H1 (cell line): Measurements from ENCODE around the gene POLN.

Experiments used
- BRCA1 ChIP-seq: IDR thresholded peaks from 2 replicates; pipeline ENCODE4 v1.6.1; 2012; ENCODE audit warnings: low read depth, low read length, improper control_type of control experiment
- CREB1 ChIP-seq: IDR thresholded peaks from 2 replicates; pipeline ENCODE4 v1.6.1; 2012; ENCODE audit warnings: inconsistent platforms
- CTCF ChIP-seq, 3 experiments: IDR thresholded peaks; 1 replicate in 2 of 3; 2 replicates in 1 of 3; pipeline versions ENCODE4 v1.5.1 to v1.6.1; 2011; ENCODE audit warnings: low read length in 3 of 3, mild to moderate bottlenecking in 3 of 3, inconsistent platforms in 2 of 3, low read depth in 1 of 3, moderate library complexity in 1 of 3; ENCODE audit not compliant: insufficient read depth in 1 of 3; ENCODE audit errors: control extremely low read depth in 1 of 3
- EZH2 ChIP-seq: fragments of 200-600 bp; sonication (generic); IDR thresholded peaks from 2 replicates; pipeline ENCODE4 v1.7.1; 2012; ENCODE audit warnings: low read depth, mild to moderate bottlenecking, moderate library complexity, low read length, inconsistent platforms; ENCODE audit not compliant: severe bottlenecking
- MAX ChIP-seq: IDR thresholded peaks from 2 replicates; pipeline ENCODE4 v1.6.1; 2012; ENCODE audit warnings: inconsistent platforms
- RAD21 ChIP-seq, 2 experiments: IDR thresholded peaks in 1 of 2; conservative IDR thresholded peaks in 1 of 2; 2 replicates each; pipeline ENCODE4 v1.6.1; 2011; ENCODE audit warnings: low read depth in 2 of 2, low read length in 2 of 2, improper control_type of control experiment in 1 of 2, inconsistent platforms in 1 of 2, mild to moderate bottlenecking in 1 of 2, moderate library complexity in 1 of 2

DNA sequence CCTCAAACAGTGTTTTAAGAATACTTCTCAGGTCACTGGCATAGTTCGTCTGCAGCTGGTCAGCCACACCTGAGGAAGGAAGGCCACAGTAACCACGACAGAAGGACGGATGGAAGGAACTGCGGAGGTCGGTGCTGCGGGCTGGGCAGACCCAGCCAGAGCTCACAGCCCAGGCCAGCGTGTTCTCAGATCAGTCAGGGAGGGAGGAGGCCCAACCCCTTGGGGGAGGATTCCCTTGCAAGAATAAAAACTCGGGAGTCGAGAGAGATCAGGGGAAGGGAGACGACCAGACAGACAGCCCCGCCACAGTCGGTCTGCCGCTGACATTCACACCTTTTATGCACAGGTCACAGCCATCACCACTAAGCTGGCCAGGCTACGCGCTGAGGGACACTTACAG lies 31.3 kb upstream of the POLN start:
- TF ChIP-seq MAX = no peak
- no peak for TF ChIP-seq CTCF (IDR thresholded peaks at IDR 0.05; ENCODE audit: control extremely low read depth in 1 of 3, insufficient read depth in 1 of 3, low read depth in 1 of 3, low read length in 3 of 3)
- TF ChIP-seq BRCA1 = no peak
- no peak for TF ChIP-seq EZH2
- TF ChIP-seq CREB1 = no peak
- no peak for TF ChIP-seq RAD21 (IDR thresholded peaks at IDR 0.05 in 1 of 2, conservative IDR thresholded peaks at IDR 0.05 in 1 of 2; ENCODE audit: low read depth in 2 of 2, low read length in 2 of 2)
